ACC112 (cell line): ENCODE data around the gene AQP11.
A peak's percentile ranks its signal among the peaks of the same experiment; 100 is the strongest.
"Not testable (repeated sequence)": the region's sequence is repeated elsewhere in the genome, so short reads cannot be mapped to it uniquely, and the experiment has no call there.

Experiments
- H2AFZ ChIP-seq: fragments of 200-600 bp; sonication (generic); one replicate; pipeline ENCODE4 v1.6.0; 2017; ENCODE audit warnings: antibody characterized with exemption, low read length; ENCODE audit not compliant: unreplicated experiment
- H3K27ac ChIP-seq: fragments of 200-600 bp; sonication (generic); 2 replicates; pipeline ENCODE4 v1.5.1; 2014; ENCODE audit warnings: low read depth, mild to moderate bottlenecking, antibody characterized with exemption, low read length, moderate library complexity
- H3K27me3 ChIP-seq: fragments of 200-600 bp; sonication (generic); 2 replicates; pipeline ENCODE4 v1.6.1; 2014; ENCODE audit warnings: mild to moderate bottlenecking, antibody characterized with exemption, low read length, moderate library complexity, mixed read lengths; ENCODE audit not compliant: insufficient read depth
- H3K36me3 ChIP-seq: fragments of 200-600 bp; sonication (generic); 2 replicates; pipeline ENCODE4 v1.6.1; 2016; ENCODE audit warnings: mild to moderate bottlenecking, antibody characterized with exemption, low read length, moderate library complexity, mixed read lengths; ENCODE audit not compliant: insufficient read depth
- H3K4me1 ChIP-seq: fragments of 200-600 bp; sonication (generic); one replicate; pipeline ENCODE4 v1.6.1; 2016; ENCODE audit warnings: low read length, mixed read lengths; ENCODE audit not compliant: insufficient read depth, unreplicated experiment, control insufficient read depth
- H3K4me3 ChIP-seq: fragments of 200-600 bp; sonication (generic); 2 replicates; pipeline ENCODE4 v1.5.1; 2014; ENCODE audit warnings: mild to moderate bottlenecking, low read depth, low read length
- H3K79me2 ChIP-seq: fragments of 200-600 bp; sonication (generic); one replicate; pipeline ENCODE4 v1.6.0; 2016; ENCODE audit warnings: low read length; ENCODE audit not compliant: control insufficient read depth, unreplicated experiment, insufficient read depth

AQP11 gene

DNA sequence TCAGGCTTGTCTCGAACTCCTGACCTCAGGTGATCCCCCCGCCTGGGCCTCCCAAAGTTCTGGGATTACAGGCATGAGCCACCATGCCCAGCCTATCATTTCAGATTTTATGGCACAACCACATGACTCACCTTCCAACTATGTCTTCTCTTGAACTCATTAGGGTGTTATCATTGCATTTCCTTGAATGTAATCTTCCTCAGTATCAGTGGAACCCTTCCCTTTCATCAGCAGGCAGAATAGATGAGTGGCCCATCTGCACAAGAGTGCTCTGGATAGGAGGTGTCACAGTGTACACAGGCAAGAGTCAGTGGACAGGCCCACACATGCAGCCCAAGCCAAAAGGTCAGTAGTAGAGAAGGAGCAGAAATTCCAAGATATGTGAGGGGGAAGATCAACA is 29.1 kb upstream of the AQP11 start:
- Histone ChIP-seq H3K4me3 (peak overlapping the region; percentile 0; the same call in 1 of the 2 replicates), H3K36me3 (no peaks in the 10 kb centered on the region), H2AFZ (no peak overlapping the region), H3K27me3 (no peaks in the 10 kb centered on the region), H3K4me1 (peaks cover 24% of the 10 kb centered on the region), H3K79me2 (no peaks in the 10 kb centered on the region), H3K27ac (peak overlapping the region; percentile 82)

DNA sequence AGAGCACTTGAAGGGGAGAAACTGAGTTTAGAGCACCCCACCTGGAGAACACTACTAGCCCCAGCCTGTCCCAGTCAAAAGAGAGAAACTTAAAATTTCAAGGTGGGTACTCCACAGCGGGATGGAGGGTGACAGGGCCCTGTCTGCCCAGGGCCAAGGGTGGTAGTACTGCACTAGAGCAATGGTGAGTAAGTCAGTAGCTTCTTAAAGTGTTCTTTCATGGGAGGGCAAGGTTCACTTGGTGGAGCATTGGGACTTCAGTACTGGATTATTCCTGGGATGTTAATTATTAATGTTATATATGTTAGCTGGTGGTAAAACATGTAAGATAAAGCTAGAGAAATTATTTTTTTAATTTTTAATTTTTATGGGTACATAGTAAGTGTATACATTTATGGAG is 28.5 kb upstream of the AQP11 start:
- Histone ChIP-seq H3K27ac (peak overlapping the region; percentile 82), H3K4me3 (no peak overlapping the region), H3K36me3 (no peaks in the 10 kb centered on the region), H3K79me2 (no peaks in the 10 kb centered on the region), H3K4me1 (peaks cover 24% of the 10 kb centered on the region), H3K27me3 (no peaks in the 10 kb centered on the region), H2AFZ (no peak overlapping the region)

- Histone ChIP-seq H3K36me3 (no peaks in the 10 kb centered on the region), H2AFZ (no peak overlapping the region), H3K27ac (no peak overlapping the region), H3K4me3 (no peak overlapping the region), H3K79me2 (no peaks in the 10 kb centered on the region), H3K4me1 (no peaks in the 10 kb centered on the region), H3K27me3 (no peaks in the 10 kb centered on the region)
These were observed 21.4 kb upstream of the AQP11 start for GRCh38 chr11:77568306-77568705.

DNA sequence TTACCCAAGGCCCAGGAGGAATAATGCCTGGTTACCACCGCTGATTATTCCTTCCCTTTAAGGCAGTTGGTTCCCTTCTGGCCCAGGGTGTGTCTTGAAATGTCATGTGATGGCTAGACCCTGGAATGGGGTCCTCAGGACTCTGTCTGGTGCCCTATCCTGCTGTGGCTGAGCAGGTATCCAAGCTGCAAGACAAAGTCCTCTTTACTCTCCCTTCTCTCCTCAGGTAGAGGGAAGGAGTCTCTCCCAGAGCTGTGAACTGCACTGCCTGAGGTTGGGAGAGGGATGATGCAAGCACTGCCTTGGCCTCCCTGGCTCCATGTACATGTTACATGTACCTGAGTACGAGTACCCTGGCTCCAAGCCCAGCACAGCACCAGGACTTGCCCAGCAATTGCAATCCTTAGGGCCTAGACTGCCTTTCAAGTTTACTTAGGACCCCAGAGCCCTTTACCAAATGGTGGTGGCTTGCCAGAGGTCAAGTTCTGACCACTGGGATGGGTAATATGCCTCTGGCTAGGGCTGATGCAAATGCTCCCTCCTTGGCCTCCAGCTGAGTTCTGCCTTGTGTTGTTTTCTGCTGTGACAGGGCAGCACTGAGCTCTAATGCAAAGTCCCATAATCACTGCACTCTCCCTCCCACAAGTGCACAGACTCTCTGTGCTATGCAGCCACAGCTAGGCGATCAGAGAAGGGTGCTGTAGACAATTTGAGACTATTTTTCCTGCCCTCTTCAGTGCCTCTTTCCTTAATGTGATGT is 20.7 kb upstream of the AQP11 start:
- H3K27me3 ChIP-seq, result no peaks in the 10 kb centered on the region
- no peaks in the 10 kb centered on the region for H3K4me1 ChIP-seq
- no peaks in the 10 kb centered on the region for H3K79me2 ChIP-seq
- no peak overlapping the region for H3K27ac ChIP-seq
- H3K4me3 ChIP-seq, result no peak overlapping the region
- no peak overlapping the region for H2AFZ ChIP-seq
- H3K36me3 ChIP-seq, result no peaks in the 10 kb centered on the region

- H3K79me2 ChIP-seq, result no peaks in the 10 kb centered on the region
- H3K36me3 ChIP-seq, result no peaks in the 10 kb centered on the region
- no peak overlapping the region for H3K4me3 ChIP-seq
- no peak overlapping the region for H2AFZ ChIP-seq
- H3K27ac ChIP-seq, result no peak overlapping the region
- no peaks in the 10 kb centered on the region for H3K27me3 ChIP-seq
- no peaks in the 10 kb centered on the region for H3K4me1 ChIP-seq
These were observed 20.1 kb upstream of the AQP11 start for GRCh38 chr11:77569676-77570070.

DNA sequence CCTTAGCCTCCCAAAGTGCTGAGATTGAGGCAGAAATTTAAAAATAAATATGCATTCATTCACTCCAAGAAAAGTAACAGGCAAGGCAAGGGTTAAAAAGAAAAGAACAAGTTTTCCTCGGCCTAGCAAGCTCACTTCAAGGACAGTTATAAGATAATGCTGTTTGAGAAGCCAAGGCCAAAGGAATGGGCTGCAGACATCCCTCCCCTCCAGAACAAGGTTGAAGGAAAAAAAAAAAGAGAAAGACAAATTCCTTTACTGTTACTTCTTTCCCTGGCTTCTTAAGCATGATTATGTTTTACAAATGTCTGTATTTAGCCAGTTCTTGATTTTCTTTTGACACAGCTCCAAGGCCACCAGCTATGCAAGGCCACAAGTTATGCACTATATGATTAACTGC is 18.9 kb upstream of the AQP11 start:
- H3K4me1 ChIP-seq, H3K4me3 ChIP-seq, H3K27ac ChIP-seq, H3K36me3 ChIP-seq, H3K27me3 ChIP-seq, H3K79me2 ChIP-seq, H2AFZ ChIP-seq: not testable (repeated sequence)

- H3K36me3 ChIP-seq, H3K27me3 ChIP-seq, H3K27ac ChIP-seq, H2AFZ ChIP-seq, H3K79me2 ChIP-seq, H3K4me1 ChIP-seq, H3K4me3 ChIP-seq: not testable (repeated sequence)
These were observed 14.3 kb upstream of the AQP11 start for GRCh38 chr11:77575428-77575827.

DNA sequence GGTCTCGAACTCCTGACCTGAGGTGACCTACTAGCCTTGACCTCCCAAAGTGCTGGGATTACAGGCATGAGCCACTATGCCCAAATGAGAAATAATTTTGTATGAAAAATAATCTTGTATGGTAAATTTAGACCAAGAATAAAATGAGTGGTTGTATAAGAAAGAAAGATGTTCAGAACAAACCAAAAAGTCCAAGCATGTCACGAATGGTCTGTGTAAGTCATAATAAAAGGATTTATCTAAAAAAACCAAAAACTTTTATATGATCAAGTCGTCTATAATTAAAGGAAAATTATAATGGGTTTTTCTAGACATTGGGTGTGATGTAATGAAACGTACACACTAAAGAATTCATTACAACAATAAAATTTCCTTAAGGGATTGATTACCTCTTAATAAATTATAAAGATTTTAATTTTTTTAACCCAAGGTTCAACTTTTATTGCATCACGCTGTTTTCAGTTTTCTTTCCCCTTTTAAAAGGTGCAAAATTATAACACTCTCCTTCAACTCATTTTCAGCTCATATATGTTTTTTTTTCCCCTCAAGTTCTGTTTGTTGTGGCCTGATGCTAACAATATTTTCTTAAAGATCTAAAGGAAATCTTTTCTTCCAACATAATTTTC is 8.9 kb upstream of the AQP11 start:
- Histone ChIP-seq H3K4me3 (no peak overlapping the region), H3K27me3 (no peaks in the 10 kb centered on the region), H3K27ac (no peak overlapping the region), H2AFZ (no peak overlapping the region), H3K4me1 (no peaks in the 10 kb centered on the region), H3K36me3 (no peaks in the 10 kb centered on the region), H3K79me2 (no peaks in the 10 kb centered on the region)

- 0 out of 2 replicates have a peak overlapping the region, but pooled peaks have one; percentile 14 for H3K27ac ChIP-seq
These were observed 602 bp upstream of the AQP11 start for GRCh38 chr11:77589181-77589520.

DNA sequence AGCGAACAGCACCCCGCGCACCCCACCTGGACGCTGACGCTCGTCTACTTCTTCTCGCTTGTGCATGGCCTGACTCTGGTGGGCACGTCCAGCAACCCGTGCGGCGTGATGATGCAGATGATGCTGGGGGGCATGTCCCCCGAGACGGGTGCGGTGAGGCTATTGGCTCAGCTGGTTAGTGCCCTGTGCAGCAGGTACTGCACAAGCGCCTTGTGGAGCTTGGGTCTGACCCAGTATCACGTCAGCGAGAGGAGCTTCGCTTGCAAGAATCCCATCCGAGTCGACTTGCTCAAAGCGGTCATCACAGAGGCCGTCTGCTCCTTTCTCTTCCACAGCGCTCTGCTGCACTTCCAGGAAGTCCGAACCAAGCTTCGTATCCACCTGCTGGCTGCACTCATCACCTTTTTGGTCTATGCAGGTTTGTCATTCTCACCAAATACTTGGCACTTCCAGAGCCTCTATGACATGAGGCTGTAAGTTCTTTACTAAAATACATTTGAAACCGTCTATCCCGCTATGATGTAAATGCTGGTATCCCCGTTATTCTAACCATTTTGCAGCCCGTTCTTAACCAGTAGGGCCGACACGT is 535 bp downstream of the AQP11 start:
- Histone ChIP-seq H2AFZ (peak overlapping the region; percentile 71), H3K36me3 (no peaks in the 10 kb centered on the region), H3K27ac (no peak overlapping the region), H3K27me3 (no peaks in the 10 kb centered on the region), H3K79me2 (no peaks in the 10 kb centered on the region), H3K4me3 (peak overlapping the region; percentile 90), H3K4me1 (peaks cover 10% of the 10 kb centered on the region)

More at GRCh38 chr11:77589181-77589520, 602 bp upstream of the AQP11 start:
- H3K27me3 ChIP-seq, result no peaks in the 10 kb centered on the region
- peaks cover 10% of the 10 kb centered on the region for H3K4me1 ChIP-seq
- H3K79me2 ChIP-seq, result no peaks in the 10 kb centered on the region
- peak overlapping the region; percentile 65 for H2AFZ ChIP-seq
- peak overlapping the region; percentile 90 for H3K4me3 ChIP-seq
- H3K36me3 ChIP-seq, result no peaks in the 10 kb centered on the region

GRCh38 chr11:77592727-77593126 is 3.0 kb downstream of the AQP11 start:
- Histone ChIP-seq H3K79me2 (no peaks in the 10 kb centered on the region), H2AFZ (no peak overlapping the region), H3K4me3 (no peak overlapping the region), H3K4me1 (peaks cover 10% of the 10 kb centered on the region), H3K36me3 (no peaks in the 10 kb centered on the region), H3K27me3 (no peaks in the 10 kb centered on the region), H3K27ac (no peak overlapping the region)
